B cell (primary cell): ENCODE data around the gene ZBTB40. TPM values are rescaled to one million over a fixed set of nuclear protein-coding genes. Genes with fewer than 3 reads are reported as not detected.

Experiments used
- ATAC-seq: fragments of 200-7000 bp; cut with Tn5 transposase; one replicate; pipeline ENCODE4 v1.10.0; 2021; ENCODE audit warnings: low read depth, mild to moderate bottlenecking, moderate number of reproducible peaks, moderate library complexity
- CTCF ChIA-PET: fragments of 350-600 bp; sonication (Branson Sonifier 250); formaldehyde crosslinking; loops from one replicate; lab custom pipeline; 2021; ENCODE audit warnings: antibody characterized with exemption, inconsistent platforms; lab: Charles Lee
- POLR2A ChIA-PET: fragments of 350-600 bp; sonication (Branson Sonifier 250); formaldehyde crosslinking; loops from one replicate; lab custom pipeline; 2021; ENCODE audit warnings: antibody characterized with exemption; lab: Charles Lee
- DNase-seq: peaks from one replicate; pipeline ENCODE4 v3.0.0; 2013
- H2AFZ ChIP-seq: 2 replicates; pipeline ENCODE4 v1.6.1; 2012; ENCODE audit warnings: mild to moderate bottlenecking, low read depth, low read length; ENCODE audit not compliant: insufficient read depth, poor library complexity, severe bottlenecking
- H3K27ac ChIP-seq, 2 donors: 1 replicate in 1 of 2; 2 replicates in 1 of 2; pipeline ENCODE4 v1.5.1; 2012 to 2013; ENCODE audit warnings: low read length in 2 of 2, mild to moderate bottlenecking in 2 of 2, moderate library complexity in 1 of 2
- H3K27me3 ChIP-seq, 4 experiments: fragments of 200-600 bp in 1 of 4; sonication (generic) in 1 of 4; replicated peaks in 1 of 4; 1 replicate in 2 of 4; 2 replicates in 2 of 4; pipeline versions ENCODE4 v1.6.1 to v1.7.0; 2013 to 2016; ENCODE audit warnings: low read length in 3 of 4, mild to moderate bottlenecking in 2 of 4, mixed read lengths in 1 of 4, moderate library complexity in 1 of 4; ENCODE audit not compliant: insufficient read depth in 4 of 4, control insufficient read depth in 3 of 4; ENCODE audit errors: control extremely low read depth in 1 of 4
- H3K36me3 ChIP-seq, 2 experiments: replicated peaks in 1 of 2; 1 replicate in 1 of 2; 2 replicates in 1 of 2; pipeline versions ENCODE4 v1.6.1 to v1.7.1; 2013; ENCODE audit warnings: low read length in 1 of 2; ENCODE audit not compliant: insufficient read depth in 2 of 2, control insufficient read depth in 1 of 2; ENCODE audit errors: control extremely low read depth in 1 of 2, extremely low read depth in 1 of 2
- H3K4me1 ChIP-seq, 2 donors: fragments of 200-600 bp in 1 of 2; sonication (generic) in 1 of 2; 1 replicate in 1 of 2; 2 replicates in 1 of 2; pipeline versions ENCODE4 v1.5.1 to v1.6.1; 2013 to 2017; ENCODE audit warnings: low read length in 2 of 2; ENCODE audit not compliant: control insufficient read depth in 2 of 2, insufficient read depth in 2 of 2
- H3K4me2 ChIP-seq: replicated peaks from 2 replicates; pipeline ENCODE3; 2012; ENCODE audit warnings: mild to moderate bottlenecking, low read depth, low read length; ENCODE audit not compliant: poor library complexity, severe bottlenecking
- H3K4me3 ChIP-seq, 5 experiments: fragments of 200-600 bp in 1 of 5; sonication (generic) in 1 of 5; 1 replicate in 3 of 5; 2 replicates in 2 of 5; pipeline versions ENCODE4 v1.5.1 to v1.7.0; 2011 to 2016; ENCODE audit warnings: low read length in 4 of 5, mild to moderate bottlenecking in 4 of 5, low read depth in 2 of 5, control low read depth in 1 of 5, moderate library complexity in 1 of 5; ENCODE audit not compliant: insufficient read depth in 1 of 5; ENCODE audit errors: control extremely low read depth in 1 of 5, extremely low read depth in 1 of 5
- H3K79me2 ChIP-seq: fragments of 200-600 bp; sonication (generic); one replicate; pipeline ENCODE4 v1.6.0; 2016; ENCODE audit warnings: low read length; ENCODE audit not compliant: control insufficient read depth, insufficient read depth
- H3K9ac ChIP-seq: fragments of 200-600 bp; sonication (generic); 2 replicates; pipeline ENCODE4 v1.6.1; 2017; ENCODE audit warnings: mild to moderate bottlenecking, low read length, moderate library complexity
- H3K9me3 ChIP-seq, 3 donors: one replicate each; pipeline versions ENCODE4 v1.6.1 to v1.7.1; 2013; ENCODE audit warnings: low read length in 2 of 3; ENCODE audit not compliant: control insufficient read depth in 2 of 3, insufficient read depth in 1 of 3; ENCODE audit errors: control extremely low read depth in 1 of 3
- H4K20me1 ChIP-seq: 2 replicates; pipeline ENCODE4 v1.6.0; 2012; ENCODE audit warnings: mild to moderate bottlenecking, low read length; ENCODE audit not compliant: insufficient read depth, control insufficient read depth, poor library complexity, severe bottlenecking
- H3K27ac Mint-ChIP-seq: one replicate; pipeline ENCODE4 v1.8.0; 2021; ENCODE audit warnings: mixed read lengths
- H3K27me3 Mint-ChIP-seq: one replicate; pipeline ENCODE4 v1.8.0; 2021; ENCODE audit warnings: mixed read lengths
- H3K4me1 Mint-ChIP-seq: one replicate; pipeline ENCODE4 v1.8.0; 2021; ENCODE audit warnings: mixed read lengths
- H3K4me3 Mint-ChIP-seq: one replicate; pipeline ENCODE4 v1.8.0; 2021; ENCODE audit warnings: mixed read lengths
- H3K9me3 Mint-ChIP-seq: one replicate; pipeline ENCODE4 v1.8.0; 2022; ENCODE audit warnings: mixed read lengths; ENCODE audit not compliant: insufficient read depth
- EZH2 ChIP-seq: IDR thresholded peaks from 2 replicates; pipeline ENCODE4 v1.6.1; 2012; ENCODE audit warnings: borderline replicate concordance, low read depth, mild to moderate bottlenecking, moderate library complexity, low read length; ENCODE audit not compliant: insufficient read depth, poor library complexity, severe bottlenecking
- WGBS: methylation state at CpG from one replicate; pipeline ENCODE4 v1.1.5; 2013; ENCODE audit warnings: missing lambda C conversion rate; ENCODE audit not compliant: insufficient coverage; 5-methylcytosine and 5-hydroxymethylcytosine counted together
- intact Hi-C: fragments of 100-400 bp; cut with micrococcal nuclease; formaldehyde crosslinking; loops from one replicate; pipeline ENCODE4 v1.10.0; 2022
- polyA plus RNA-seq: library from polyadenylated mRNA; depleted of rRNA; stranded (reverse); fragments of >200 nt; gene quantifications from 2 replicates; pipeline ENCODE4 v1.2.3, GENCODE V29; 2012
- total RNA-seq, 2 donors: library from RNA; stranded (reverse); fragments of 120-200 nt in 1 of 2; gene quantifications; 1 replicate in 1 of 2; 2 replicates in 1 of 2; pipeline versions ENCODE4 v1.2.3 to v1.2.4, GENCODE V29; 2013 to 2022
- TF ChIP-seq, protein P1 (sequence below): fragments of 200-600 bp; IDR thresholded peaks from one replicate; pipeline ENCODE4 v1.8.0; 2022; ENCODE audit warnings: antibody characterized with exemption, mild to moderate bottlenecking

Gene ZBTB40
- total and polyA plus RNA-seq, 2 donors (not counting 1 experiment from before 2014, with no cell fraction given), result 30.9 to 51.9 TPM

DNA sequence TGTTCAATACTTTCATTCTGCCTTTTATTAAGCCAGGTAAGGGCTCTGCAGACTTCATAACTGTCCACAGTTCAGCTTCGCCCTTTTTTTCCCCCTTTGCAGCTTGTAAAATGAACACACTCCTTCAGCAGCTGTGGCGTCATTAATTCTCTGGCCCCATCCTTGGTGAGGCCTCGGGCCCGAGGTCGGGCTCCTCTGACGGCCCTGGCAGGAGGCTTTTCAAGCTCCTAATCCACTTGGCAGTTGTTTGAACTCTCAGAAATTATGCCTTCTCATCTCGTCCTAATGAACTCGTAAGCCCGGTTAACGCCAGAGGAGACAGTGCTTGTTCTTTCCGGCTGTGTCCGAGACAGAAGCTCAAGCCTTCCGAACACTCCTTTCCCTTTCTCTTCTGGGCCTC, 93.5 kb downstream of the ZBTB40 start:
- Histone ChIP-seq H3K27ac (no peak overlapping the region), H3K9me3 (no peaks in the 10 kb centered on the region), H3K4me1 (no peaks in the 10 kb centered on the region), H4K20me1 (no peaks in the 10 kb centered on the region), H2AFZ (no peak overlapping the region), H3K79me2 (no peaks in the 10 kb centered on the region), H3K4me2 (no peak overlapping the region), H3K9ac (no peak overlapping the region), H3K4me3 (no peak overlapping the region), H3K27me3 (peaks cover 0 to 3% (median 0%) of the 10 kb centered on the region in 4 experiments), H3K36me3 (no peaks in the 10 kb centered on the region)
- CTCF ChIA-PET, result no interaction called here
- Mint-ChIP-seq H3K27ac (no peak overlapping the region), H3K4me3 (no peak overlapping the region), H3K4me1 (no peaks in the 10 kb centered on the region), H3K27me3 (peaks cover 20% of the 10 kb centered on the region), H3K9me3 (no peaks in the 10 kb centered on the region)
- TF ChIP-seq EZH2, result no peak
- TF ChIP-seq, protein P1, sequence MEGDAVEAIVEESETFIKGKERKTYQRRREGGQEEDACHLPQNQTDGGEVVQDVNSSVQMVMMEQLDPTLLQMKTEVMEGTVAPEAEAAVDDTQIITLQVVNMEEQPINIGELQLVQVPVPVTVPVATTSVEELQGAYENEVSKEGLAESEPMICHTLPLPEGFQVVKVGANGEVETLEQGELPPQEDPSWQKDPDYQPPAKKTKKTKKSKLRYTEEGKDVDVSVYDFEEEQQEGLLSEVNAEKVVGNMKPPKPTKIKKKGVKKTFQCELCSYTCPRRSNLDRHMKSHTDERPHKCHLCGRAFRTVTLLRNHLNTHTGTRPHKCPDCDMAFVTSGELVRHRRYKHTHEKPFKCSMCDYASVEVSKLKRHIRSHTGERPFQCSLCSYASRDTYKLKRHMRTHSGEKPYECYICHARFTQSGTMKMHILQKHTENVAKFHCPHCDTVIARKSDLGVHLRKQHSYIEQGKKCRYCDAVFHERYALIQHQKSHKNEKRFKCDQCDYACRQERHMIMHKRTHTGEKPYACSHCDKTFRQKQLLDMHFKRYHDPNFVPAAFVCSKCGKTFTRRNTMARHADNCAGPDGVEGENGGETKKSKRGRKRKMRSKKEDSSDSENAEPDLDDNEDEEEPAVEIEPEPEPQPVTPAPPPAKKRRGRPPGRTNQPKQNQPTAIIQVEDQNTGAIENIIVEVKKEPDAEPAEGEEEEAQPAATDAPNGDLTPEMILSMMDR, result no peak
- POLR2A ChIA-PET, result no interaction called here
- intact Hi-C loops, result no loop called here
- ATAC-seq (no peak), DNase-seq (no peak)
- 83% methylated on average over 13 of the region's 13 CpGs for WGBS

DNA sequence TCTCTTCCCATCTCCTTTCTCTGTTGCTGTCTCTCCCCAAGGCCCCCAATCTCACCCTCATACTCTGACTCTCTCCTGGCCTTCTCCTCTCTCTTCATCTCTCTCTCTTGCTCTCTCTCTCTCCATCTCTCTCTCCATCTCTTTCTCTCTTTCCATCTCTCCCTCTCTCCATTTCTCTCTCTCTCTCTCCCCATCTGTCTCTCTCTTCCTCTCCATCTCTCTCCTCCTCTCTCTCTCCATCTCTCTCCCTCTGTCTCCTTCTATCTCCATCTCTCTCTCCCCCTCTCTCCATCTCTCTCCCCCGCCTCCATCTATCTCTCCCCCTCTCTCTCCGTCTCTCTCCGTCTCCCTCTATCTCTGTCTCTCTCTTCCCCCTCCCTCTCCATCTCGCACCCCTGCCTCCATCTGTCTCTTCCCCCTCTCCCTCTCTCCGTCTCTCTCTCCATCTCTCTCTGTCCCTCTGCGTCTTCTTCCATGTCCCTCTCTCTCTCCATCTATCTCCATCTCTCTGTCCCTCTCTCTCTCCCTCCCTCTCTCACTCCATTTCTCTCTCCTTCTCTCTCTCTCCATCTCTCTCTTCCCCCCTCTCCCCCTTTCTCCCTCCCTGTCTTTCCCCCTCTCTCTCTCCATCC, 95.7 kb downstream of the ZBTB40 start:
- DNase-seq (no peak), ATAC-seq (no peak)
- Histone ChIP-seq H3K36me3 (no peaks in the 10 kb centered on the region), H3K27me3 (peaks cover 0 to 7% (median 0%) of the 10 kb centered on the region in 4 experiments), H3K4me3 (no peak overlapping the region), H3K9me3 (no peaks in the 10 kb centered on the region), H4K20me1 (no peaks in the 10 kb centered on the region), H3K4me2 (no peak overlapping the region), H3K79me2 (no peaks in the 10 kb centered on the region), H3K4me1 (no peaks in the 10 kb centered on the region), H3K27ac (no peak overlapping the region), H3K9ac (no peak overlapping the region), H2AFZ (no peak overlapping the region)
- CTCF ChIA-PET, result no interaction called here
- intact Hi-C loops, result no loop called here
- WGBS, result 86% methylated on average over 6 of the region's 6 CpGs
- Mint-ChIP-seq H3K4me3 (no peak overlapping the region), H3K4me1 (no peaks in the 10 kb centered on the region), H3K9me3 (no peaks in the 10 kb centered on the region), H3K27me3 (peaks cover 24% of the 10 kb centered on the region), H3K27ac (no peak overlapping the region)
- POLR2A ChIA-PET, result no interaction called here
- TF ChIP-seq EZH2, result no peak
- TF ChIP-seq, protein P1, result no peak
